Large intestine (tissue), 3 donors: ENCODE data around the gene FOXK2. TPM values are rescaled to one million over a fixed set of nuclear protein-coding genes. Genes with fewer than 3 reads are reported as not detected.

ENCODE experiments used
- DNase-seq, 2 donors: peaks; one replicate each; pipeline versions ENCODE4 v3.0.0 to v3.0.0-alpha.2; 2013
- H3K27ac ChIP-seq: one replicate; pipeline ENCODE4 v1.5.1; 2013; ENCODE audit warnings: low read length
- H3K27me3 ChIP-seq: 2 replicates; pipeline ENCODE4 v1.6.1; 2013; ENCODE audit warnings: low read length; ENCODE audit not compliant: control insufficient read depth, insufficient read depth
- H3K36me3 ChIP-seq: 2 replicates; pipeline ENCODE4 v1.6.1; 2013; ENCODE audit warnings: low read length; ENCODE audit not compliant: control insufficient read depth, insufficient read depth
- H3K4me1 ChIP-seq: one replicate; pipeline ENCODE4 v1.6.1; 2013; ENCODE audit warnings: low read length; ENCODE audit not compliant: control insufficient read depth, insufficient read depth
- H3K4me3 ChIP-seq: one replicate; pipeline ENCODE4 v1.5.1; 2013; ENCODE audit warnings: low read length
- H3K9me3 ChIP-seq: one replicate; pipeline ENCODE4 v1.6.1; 2013; ENCODE audit warnings: mild to moderate bottlenecking, low read depth, low read length, moderate library complexity; ENCODE audit not compliant: control insufficient read depth
- WGBS: methylation state at CpG from one replicate; pipeline ENCODE4 v1.1.5; 2013; ENCODE audit warnings: low lambda C conversion rate; ENCODE audit not compliant: insufficient coverage; 5-methylcytosine and 5-hydroxymethylcytosine counted together
- polyA plus RNA-seq: library from polyadenylated mRNA; unstranded; fragments of 120-200 nt; gene quantifications from one replicate; pipeline ENCODE4 v1.2.1, GENCODE V29; 2013

Gene FOXK2
- polyA plus RNA-seq, 1 donor = 29.7 TPM

DNA sequence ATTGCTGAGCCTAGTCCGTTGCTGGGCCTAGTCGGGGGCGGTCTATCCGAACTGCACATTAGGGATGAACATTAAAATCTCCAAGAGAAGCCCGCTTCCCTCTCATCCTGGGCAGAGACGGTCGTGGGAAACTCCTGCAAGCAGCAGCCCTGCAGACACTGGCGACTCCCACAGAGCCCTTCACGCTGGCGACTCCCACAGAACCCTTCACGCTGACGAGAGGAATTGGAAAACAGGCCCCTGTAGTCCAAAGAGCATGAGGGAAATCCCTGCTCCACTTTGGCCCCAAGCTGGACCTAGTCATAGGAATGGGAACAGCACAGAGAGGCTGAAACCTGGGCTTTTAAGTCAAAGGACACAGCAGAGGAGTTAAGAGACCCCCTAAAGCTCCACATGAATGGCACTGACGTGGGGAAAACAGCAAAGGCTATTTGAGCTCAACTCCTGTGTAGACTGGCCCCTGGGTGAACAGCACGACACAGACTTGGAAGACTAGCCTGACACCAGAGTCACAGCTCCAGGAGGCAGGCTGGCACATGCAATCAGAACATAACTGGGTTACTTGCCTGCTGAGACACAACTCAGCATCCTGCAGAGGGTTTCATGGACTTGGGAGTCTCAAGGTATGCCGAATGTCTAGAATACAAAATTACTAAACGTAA, 86.5 kb downstream of the FOXK2 start:
- no peak overlapping the region for H3K27ac ChIP-seq
- no peak for DNase-seq
- H3K4me1 ChIP-seq = no peaks in the 10 kb centered on the region
- 60% methylated on average over 1 of the region's 16 CpGs for WGBS
- H3K27me3 ChIP-seq = no peaks in the 10 kb centered on the region
- no peak overlapping the region for H3K4me3 ChIP-seq
- H3K36me3 ChIP-seq = peaks cover 72% of the 10 kb centered on the region
- peaks cover 9% of the 10 kb centered on the region for H3K9me3 ChIP-seq

DNA sequence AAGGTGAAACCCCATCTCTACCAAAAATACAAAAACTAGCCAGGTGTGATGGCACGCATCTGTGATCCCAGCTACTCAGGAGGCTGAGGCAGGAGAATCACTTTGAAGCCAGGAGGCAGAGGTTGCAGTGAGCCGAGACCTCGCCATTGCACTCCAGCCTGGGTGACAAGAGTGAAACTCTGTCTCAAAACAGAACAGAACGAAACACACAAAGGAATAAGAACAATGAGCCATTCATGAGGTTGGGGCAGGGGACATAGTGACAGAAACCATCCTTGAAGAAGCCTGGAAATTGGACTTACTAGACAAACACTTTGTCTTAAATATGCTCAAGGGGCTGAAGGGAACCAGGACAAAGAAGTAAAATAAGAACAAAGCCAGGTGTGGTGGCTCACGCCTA, 89.3 kb downstream of the FOXK2 start:
- WGBS = 80% methylated on average over 1 of the region's 5 CpGs
- no peaks in the 10 kb centered on the region for H3K4me1 ChIP-seq
- no peak overlapping the region for H3K4me3 ChIP-seq
- no peak for DNase-seq
- H3K9me3 ChIP-seq = peaks cover 2% of the 10 kb centered on the region
- H3K27me3 ChIP-seq = no peaks in the 10 kb centered on the region
- H3K36me3 ChIP-seq = peaks cover 57% of the 10 kb centered on the region
- H3K27ac ChIP-seq = no peak overlapping the region

GRCh38 chr17:82609655-82610054, 90.1 kb downstream of the FOXK2 start:
- H3K36me3 ChIP-seq = peaks cover 53% of the 10 kb centered on the region

GRCh38 chr17:82611140-82612058, 91.9 kb downstream of the FOXK2 start:
- 83% methylated on average over 1 of the region's 21 CpGs for WGBS
- H3K4me1 ChIP-seq = no peaks in the 10 kb centered on the region
- no peak for DNase-seq
- H3K4me3 ChIP-seq = no peak overlapping the region
- H3K27ac ChIP-seq = no peak overlapping the region
- no peaks in the 10 kb centered on the region for H3K27me3 ChIP-seq
- peaks cover 57% of the 10 kb centered on the region for H3K36me3 ChIP-seq
- H3K9me3 ChIP-seq = no peaks in the 10 kb centered on the region

More at GRCh38 chr17:82609655-82610054, 90.1 kb downstream of the FOXK2 start:
- Histone ChIP-seq H3K4me3 (no peak overlapping the region), H3K4me1 (no peaks in the 10 kb centered on the region), H3K27ac (no peak overlapping the region), H3K9me3 (no peaks in the 10 kb centered on the region), H3K27me3 (no peaks in the 10 kb centered on the region)
- WGBS = no CpG with 5 or more reads among the region's 4 CpGs
- no peak for DNase-seq

DNA sequence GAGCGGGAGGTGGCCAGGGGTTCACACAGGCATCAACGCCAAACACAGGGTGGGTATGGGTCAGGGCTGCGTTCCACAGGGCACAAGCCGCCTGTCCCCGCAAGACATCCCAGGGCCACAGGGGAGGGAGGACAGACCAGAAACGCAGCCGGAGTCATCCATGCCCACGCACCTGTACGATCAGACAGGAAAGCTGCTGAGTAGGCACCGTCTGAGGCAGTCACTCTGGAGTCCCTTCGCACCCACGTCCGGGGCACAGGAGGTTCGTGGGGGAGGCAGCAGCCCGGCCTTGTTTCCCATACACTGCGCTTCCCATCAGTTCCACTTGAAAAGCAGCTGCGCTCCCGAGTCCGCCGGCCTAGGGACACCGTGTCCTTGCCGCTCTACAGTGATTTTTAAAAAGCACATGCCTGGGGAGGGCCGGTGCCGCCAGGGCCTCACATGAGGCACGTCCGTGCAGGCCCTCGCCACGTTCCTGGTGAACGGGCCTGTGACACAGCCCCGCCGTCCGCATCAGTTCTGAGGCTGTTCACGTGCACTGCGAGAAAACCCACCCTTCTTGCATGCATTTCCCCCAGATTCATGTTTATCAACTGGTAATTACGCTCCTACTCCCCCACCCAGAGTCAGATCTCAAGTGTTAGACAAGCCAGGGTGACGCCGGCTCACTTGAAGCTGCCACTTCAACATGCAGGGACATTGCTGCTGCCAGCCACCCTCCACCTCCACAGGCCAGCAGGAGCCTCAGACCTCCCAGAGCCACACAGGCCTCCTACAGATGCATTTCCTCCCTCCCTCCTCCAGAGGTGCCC, 94.0 kb downstream of the FOXK2 start:
- Histone ChIP-seq H3K4me3 (no peak overlapping the region), H3K4me1 (no peaks in the 10 kb centered on the region), H3K27ac (no peak overlapping the region), H3K36me3 (peaks cover 69% of the 10 kb centered on the region), H3K9me3 (no peaks in the 10 kb centered on the region), H3K27me3 (no peaks in the 10 kb centered on the region)
- WGBS = no CpG with 5 or more reads among the region's 37 CpGs
- DNase-seq = no peak

DNA sequence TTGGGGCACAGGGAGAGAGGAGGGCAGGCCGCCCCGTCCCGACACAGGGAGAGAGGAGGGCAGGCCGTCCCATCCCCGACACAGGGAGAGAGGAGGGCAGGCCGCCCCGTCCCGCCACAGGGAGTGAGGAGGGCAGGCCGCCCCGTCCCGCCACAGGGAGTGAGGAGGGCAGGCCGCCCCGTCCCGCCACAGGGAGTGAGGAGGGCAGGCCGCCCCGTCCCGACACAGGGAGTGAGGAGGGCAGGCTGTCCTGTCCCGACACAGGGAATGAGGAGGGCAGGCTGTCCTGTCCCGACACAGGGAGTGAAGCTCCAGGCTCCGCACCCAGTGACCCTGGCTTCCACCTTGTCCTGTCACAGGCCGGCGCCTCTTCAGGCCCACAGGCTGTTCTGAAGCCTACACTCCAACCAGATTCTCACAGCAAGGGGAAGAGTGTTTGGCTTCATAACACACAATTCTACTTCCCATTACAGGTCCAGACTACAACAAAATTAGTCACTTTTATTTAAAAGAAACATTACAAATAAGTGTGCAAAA, 94.6 kb downstream of the FOXK2 start:
- no peaks in the 10 kb centered on the region for H3K9me3 ChIP-seq
- H3K4me3 ChIP-seq = no peak overlapping the region
- no CpG with 5 or more reads among the region's 22 CpGs for WGBS
- H3K36me3 ChIP-seq = peaks cover 73% of the 10 kb centered on the region
- no peaks in the 10 kb centered on the region for H3K4me1 ChIP-seq
- DNase-seq = no peak
- no peaks in the 10 kb centered on the region for H3K27me3 ChIP-seq
- H3K27ac ChIP-seq = no peak overlapping the region

GRCh38 chr17:82615084-82616020, 95.8 kb downstream of the FOXK2 start:
- no peak overlapping the region for H3K27ac ChIP-seq
- no peak overlapping the region for H3K4me3 ChIP-seq
- no peaks in the 10 kb centered on the region for H3K27me3 ChIP-seq
- DNase-seq = no peak
- no CpG with 5 or more reads among the region's 45 CpGs for WGBS
- H3K36me3 ChIP-seq = peaks cover 69% of the 10 kb centered on the region
- H3K9me3 ChIP-seq = no peaks in the 10 kb centered on the region
- no peaks in the 10 kb centered on the region for H3K4me1 ChIP-seq

- no peaks in the 10 kb centered on the region for H3K9me3 ChIP-seq
- no peak overlapping the region for H3K4me3 ChIP-seq
- no peaks in the 10 kb centered on the region for H3K4me1 ChIP-seq
- no peak overlapping the region for H3K27ac ChIP-seq
- H3K27me3 ChIP-seq = no peaks in the 10 kb centered on the region
- peaks cover 69% of the 10 kb centered on the region for H3K36me3 ChIP-seq
- no peak for DNase-seq
- 100% methylated on average over 1 of the region's 22 CpGs for WGBS
Measured at GRCh38 chr17:82616021-82616711, 96.6 kb downstream of the FOXK2 start.

- Histone ChIP-seq H3K27ac (no peak overlapping the region), H3K4me3 (no peak overlapping the region), H3K27me3 (no peaks in the 10 kb centered on the region), H3K36me3 (peaks cover 77% of the 10 kb centered on the region), H3K9me3 (no peaks in the 10 kb centered on the region), H3K4me1 (no peaks in the 10 kb centered on the region)
- 77% methylated on average over 3 of the region's 7 CpGs for WGBS
- no peak for DNase-seq
Measured at GRCh38 chr17:82619211-82619610, 99.7 kb downstream of the FOXK2 start.
